ENCODE results near the gene FERMT3.

The FERMT3 gene

DNA sequence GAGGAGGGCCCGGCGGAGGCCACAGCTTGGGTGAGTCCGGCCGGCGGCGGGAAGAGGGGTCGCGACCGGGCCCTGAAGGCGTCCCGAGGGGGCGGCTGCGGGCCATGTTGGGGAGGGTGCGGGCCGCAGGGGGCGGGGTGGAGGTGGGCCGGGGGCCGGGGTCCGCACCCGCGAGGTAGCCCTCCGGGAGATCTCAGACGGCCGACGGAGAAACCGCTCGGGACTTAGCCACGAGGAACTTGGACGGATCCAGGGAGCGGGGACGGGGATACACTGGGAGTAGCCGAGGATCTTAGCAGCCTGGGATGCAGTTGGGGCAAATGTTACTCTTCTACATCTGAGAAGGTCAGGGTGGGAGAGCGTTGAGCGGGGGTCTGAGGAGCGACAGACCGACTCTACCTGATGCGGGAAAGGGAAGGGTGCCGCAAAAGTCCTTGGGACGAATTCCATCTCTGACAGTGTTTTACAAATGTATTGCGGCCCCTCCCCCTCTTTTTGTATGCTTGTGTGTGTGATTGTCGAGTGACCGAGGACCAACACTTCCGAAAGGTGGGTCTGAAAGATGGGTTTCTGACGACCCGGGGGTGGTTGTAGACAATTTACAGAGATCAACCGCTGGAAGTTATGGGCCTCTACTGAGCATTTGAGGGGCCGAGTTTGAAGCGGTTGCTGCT, 19.9 kb upstream of the FERMT3 start:
- no peak for DNase-seq (ENCODE audit: low read depth)

DNA sequence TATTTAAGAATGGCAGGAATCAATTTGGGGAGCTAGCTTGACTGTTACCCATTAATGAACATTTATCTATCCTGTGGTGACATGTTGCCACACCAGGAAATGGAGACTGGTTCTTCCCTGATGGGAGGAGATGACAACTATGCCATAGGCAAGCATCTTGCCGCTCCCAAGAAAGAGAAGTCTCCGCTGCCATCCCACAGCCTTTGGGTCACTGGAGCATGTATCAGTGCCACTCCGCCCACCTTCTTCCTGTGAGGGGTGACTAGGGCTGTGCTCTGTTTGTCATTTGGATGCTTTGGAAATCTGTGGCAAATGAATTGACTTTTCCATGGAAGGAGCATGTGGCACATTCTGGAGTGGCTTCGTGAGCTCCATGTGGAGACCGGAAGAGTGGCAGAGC, 14.1 kb upstream of the FERMT3 start:
- DNase-seq (ENCODE audit: low read depth), result no peak

DNA sequence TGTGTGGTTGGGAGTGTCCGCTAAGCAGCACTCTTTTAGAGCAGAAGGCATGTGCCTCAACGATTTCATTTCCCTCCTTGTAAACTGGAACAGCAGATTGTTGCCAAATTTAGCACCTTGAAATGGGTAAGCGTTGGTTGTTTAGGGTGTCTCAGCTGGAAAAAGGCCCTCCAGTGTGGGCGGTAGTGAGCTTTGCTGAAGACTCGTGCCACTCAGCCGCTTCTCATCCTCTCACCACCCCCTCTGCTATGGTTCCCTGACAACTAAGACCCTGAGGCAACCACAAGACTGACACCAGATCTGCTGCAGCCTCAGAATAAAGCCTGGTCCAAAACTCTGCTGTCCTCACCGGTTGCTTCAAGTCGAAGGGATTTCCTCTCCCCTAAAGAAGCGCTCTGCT, 9.9 kb upstream of the FERMT3 start:
- no peak for DNase-seq (ENCODE audit: low read depth)

DNA sequence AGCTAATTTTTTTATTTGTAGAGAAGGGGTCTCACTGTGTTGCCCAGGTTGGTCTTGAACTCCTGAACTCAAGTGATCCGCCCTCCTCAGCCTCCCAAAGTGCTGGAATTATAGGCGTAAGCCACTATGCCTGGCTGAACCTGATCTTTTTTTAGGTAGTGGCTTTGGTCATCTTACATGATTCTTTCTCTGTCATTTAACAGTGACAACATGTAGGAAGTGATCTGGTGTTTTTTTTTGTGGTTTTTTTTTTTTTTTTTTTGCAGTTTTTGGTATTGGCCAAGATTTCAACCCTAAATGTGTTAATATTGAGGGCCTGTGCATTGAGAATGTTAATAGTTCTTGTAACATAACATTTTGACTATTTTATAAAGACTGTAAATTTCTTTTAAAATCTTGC, 8.0 kb upstream of the FERMT3 start:
- DNase-seq (ENCODE audit: low read depth), result no peak

DNA sequence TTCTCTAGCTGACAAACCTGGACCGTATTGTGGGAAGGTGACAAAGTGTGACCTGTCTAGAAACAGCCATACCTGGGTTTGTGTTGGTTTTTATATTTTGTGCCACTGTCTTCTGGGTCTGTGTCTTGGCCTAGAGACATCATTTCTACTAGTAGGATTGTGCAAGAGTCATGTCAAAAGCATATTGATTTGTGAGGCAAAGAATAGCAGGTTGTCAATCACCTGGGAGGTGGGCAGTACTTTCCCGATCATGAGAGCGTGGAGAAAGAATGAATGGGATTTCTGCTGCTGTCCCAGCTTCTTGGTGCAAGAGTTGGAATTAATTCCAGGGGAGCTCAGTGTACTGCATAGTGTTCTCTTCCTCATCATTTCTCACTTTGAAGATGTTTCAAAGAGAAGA, 5.0 kb upstream of the FERMT3 start:
- no peak for DNase-seq (ENCODE audit: low read depth)

DNA sequence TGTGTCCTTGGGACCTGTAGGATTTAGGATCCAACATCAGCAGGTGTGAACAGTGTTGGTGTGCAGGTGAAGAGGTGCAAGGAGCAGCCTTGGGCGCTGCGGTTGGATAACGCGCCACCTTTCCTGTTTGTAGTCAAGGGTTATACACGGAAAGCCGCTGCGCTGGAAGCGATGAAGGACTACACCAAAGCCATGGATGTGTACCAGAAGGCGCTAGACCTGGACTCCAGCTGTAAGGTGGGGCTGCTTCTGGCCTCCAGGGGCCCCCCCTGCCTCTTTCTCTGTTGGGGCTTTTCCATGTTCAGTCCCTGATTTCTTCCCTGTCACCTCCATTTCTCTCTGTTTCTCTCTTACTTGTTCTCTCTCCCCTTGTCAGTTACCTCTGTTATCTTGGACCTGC, 3.5 kb upstream of the FERMT3 start:
- DNase-seq (ENCODE audit: low read depth), result no peak

DNA sequence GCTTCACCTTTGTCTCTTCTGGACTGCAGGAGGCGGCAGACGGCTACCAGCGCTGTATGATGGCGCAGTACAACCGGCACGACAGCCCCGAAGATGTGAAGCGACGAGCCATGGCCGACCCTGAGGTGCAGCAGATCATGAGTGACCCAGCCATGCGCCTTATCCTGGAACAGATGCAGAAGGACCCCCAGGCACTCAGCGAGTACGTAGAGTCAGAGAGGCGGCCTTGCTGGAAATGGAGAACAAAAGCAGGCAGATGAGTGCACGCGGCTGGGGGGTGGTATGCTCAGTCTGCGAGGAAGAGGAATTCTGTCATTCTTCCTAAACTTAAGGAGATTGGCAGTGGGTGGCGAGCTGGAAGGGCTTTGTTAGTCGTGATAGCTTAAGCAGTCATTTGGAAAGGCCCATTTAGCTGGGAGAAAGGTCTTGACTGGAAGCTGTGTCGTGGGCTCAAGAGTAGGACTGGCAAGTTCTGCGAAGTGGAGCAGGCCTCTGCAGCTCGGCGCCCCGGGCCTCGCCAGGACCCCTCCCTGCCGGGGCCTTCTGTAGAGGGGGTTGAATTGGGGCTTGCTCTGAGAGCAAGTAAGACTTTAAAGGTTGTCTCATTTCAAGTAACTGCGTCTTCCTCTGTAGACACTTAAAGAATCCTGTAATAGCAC, 3.0 kb upstream of the FERMT3 start:
- DNase-seq (ENCODE audit: low read depth), result no peak

DNA sequence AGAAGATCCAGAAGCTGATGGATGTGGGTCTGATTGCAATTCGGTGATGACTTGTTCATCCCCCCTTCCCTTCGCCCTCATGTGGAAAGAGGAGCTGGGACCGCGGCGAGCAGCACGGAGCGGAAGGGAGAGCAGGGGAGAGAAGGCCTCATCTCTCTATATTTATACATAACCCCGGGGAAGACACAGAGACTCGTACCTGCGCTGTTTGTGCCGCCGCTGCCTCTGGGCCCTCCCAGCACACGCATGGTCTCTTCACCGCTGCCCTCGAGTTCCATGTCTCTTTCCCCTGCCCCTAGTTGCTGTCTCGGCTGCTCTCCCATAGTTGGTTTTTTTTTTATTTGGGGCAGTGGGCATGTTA, 2.5 kb upstream of the FERMT3 start:
- no peak for DNase-seq (ENCODE audit: low read depth)

DNA sequence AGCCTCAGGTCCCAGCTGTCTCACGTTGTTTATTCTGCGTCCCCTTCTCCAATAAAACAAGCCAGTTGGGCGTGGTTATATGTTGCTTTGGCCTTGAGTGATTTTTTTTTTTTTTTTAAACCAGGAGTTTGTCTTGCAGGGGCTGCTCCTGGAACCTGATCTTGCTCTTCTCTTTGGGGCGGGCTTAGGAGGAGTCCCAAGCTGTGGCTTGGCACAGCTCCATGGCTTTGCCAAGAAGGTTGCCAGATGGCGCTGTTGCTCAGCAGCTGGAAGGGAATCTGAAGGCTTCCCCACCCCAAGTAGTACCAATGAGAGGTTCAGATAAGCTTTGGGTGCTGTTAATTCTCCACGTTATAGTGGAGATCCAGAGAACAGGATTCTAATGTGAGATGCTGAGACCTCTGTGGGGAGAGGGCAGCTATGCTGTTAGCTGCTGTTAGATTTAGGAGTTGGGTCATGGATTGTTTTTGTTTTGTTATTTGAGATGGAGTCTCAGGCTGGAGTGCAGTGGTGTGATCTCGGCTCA, 2.0 kb upstream of the FERMT3 start:
- peak; percentile 91 for DNase-seq (ENCODE audit: low read depth)

DNA sequence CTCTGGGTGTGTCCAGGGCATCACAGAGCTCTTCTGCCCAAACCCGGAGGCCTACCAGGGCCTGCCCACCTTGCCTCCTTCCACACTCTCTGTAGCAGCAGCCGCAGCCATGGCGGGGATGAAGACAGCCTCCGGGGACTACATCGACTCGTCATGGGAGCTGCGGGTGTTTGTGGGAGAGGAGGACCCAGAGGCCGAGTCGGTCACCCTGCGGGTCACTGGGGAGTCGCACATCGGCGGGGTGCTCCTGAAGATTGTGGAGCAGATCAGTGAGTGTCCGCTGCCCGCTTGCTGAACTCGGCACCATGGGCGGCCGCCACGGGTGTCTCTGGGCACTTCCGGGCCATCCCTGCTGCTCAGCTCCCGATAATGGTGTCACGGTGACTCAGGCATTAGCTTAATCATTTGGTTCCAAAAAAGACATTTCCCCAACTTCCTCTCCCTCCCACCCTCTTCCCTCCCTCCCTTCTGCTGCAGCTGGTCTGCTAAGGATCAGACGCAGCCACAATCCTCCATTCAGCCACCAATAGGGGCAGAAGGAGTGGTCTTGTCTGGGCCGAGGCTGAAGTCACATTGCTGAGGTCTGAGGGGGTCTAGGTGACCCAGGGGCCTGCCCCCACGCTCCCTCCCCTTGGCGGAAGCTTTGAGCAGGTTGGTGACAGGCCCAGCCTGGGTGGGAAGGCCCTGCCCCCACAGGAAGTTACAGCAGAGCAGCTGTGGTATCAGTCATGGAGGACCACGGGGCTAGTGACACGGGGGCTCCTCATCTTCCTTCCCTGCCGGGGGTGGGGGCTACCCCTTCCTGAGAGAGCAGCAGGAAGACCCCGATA, 950 bp downstream of the FERMT3 start:
- DNase-seq (ENCODE audit: low read depth), result peak; percentile 72

DNA sequence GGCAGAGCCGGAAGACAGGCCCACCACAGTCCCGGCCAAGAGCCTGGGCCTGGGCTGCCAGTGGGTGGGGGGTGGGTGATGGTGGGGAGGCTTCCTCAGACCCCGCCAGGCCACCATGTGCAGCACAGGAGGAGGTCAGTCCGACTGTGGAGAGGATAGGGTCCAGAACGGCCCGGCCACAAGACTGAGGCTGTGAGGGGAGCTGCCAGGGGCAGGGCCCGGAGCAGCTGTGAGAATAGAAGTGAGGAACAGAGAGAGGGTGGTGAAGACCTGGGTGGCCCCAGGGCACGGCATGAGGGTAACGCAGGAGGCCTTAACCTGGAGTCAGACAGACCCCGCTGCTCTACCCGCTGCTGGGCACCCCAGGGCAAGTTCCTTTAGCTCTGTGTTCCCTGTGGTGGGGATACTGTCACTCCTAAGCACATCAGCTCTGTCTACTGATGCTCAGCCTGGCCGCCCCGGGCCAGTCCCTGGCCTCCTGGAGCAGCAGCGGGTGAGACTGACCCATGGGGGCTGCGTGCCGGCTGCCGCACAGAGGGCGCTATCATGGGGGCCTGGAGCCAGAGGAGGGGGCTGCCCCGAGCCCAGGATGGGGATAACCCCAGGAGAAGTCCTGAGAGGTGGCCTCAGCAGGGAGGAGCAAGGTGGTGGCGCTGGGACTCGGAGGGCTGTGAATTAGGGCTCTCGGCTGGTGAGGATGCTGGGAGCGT, 1.7 kb downstream of the FERMT3 start:
- DNase-seq (ENCODE audit: low read depth), result no peak

DNA sequence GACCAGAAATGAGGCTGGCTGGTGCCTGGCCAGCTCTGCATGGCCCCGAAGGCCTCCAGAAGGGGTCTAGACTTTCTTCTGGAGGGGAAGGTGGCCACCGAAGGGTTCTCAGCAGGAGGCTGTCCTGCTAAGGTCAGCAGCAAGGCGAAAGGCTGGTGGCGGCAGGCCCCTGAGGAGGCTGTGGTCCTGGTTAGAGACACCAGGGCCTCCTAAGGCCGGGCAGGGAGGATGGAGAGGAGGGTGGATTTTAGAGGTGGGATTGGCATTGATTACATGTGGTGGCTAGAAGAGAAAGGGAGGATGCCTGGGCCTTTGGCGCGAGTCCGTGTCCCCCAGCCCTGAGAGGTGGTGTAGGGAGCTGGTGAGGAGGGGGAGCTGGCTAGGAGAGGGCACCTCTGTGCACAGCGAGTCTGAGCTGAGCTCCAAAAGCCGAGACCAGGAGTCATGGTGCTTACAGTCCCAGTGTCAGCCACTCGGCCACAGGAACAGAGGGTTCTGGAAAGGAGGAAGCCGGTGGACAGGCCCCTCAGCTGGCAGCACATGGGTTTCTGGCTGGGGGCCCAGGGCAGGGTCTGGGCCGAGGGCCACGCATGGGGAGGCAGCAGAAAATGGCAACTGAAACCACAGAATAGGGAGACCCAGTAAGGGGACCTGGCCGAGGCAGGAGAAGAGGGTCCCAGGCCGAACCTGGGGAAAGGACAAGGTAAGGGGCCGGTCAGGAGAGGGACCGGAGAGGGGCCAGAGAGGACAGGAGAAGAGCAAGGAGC, 2.5 kb downstream of the FERMT3 start:
- no peak for DNase-seq (ENCODE audit: low read depth)

DNA sequence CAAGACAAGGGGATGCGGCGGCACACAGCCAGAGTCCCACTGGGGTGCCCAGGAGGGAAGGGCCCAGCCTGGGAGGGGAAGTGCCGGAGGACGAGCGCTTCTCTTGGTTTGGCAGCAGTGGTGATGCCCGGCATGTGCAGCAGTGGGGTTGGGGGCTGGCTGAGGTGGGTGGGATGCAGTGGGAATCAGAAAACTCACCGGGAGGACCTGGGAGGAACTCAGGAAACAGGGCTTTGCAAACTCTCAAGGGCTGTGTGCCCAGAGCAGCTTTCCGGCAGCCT, 3.0 kb downstream of the FERMT3 start:
- no peak for DNase-seq (ENCODE audit: low read depth)

DNA sequence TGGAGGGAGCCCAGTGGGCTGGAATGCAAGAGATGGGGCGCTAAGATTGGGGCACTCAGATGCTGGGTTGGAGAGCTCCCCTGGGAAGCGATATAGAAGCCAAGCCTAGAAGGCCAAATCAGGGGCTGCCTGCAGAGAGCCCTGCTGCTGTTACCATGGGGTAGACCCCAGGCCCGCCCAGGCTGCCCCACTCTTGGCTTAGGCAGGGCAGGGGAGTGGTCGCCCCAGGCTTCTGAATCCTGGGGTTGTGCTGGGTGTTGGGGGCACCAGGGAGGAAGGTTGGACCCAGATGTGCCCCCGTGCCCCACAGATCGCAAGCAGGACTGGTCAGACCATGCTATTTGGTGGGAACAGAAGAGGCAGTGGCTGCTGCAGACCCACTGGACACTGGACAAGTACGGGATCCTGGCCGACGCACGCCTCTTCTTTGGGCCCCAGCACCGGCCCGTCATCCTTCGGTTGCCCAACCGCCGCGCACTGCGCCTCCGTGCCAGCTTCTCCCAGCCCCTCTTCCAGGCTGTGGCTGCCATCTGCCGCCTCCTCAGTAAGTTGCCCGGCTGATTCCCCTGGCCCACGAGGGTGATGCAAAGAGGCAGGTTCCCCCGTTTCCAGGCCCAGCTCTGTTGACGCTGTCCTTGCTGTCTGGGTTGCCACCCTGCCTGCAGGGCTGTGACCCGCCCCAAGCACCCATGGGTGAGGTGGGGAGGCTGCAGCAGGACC, 3.9 kb downstream of the FERMT3 start:
- no peak for DNase-seq (ENCODE audit: low read depth)

DNA sequence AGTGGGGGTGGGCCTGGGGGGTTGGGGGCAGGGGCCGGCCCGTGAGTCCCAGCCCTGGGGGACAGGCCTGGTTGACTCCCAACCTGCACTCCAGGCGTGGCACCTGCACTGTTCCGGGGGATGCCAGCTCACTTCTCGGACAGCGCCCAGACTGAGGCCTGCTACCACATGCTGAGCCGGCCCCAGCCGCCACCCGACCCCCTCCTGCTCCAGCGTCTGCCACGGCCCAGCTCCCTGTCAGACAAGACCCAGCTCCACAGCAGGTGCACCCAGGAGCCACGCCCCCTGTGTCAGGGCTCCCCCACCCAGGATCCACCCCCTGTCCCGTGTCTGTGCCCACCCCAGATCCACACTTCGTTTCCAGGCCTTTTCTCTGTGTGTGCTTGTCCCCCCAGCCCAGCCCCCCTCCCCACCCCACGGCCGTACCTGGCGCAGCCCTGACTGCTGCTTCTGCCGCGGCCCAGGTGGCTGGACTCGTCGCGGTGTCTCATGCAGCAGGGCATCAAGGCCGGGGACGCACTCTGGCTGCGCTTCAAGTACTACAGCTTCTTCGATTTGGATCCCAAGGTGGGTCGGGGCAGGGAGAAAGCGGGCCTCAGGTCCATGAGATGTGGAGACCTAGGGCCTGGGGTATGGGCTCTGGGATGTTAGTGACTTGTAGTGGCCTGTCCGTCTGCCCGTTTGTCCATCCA, 4.8 kb downstream of the FERMT3 start:
- DNase-seq (ENCODE audit: low read depth), result no peak

DNA sequence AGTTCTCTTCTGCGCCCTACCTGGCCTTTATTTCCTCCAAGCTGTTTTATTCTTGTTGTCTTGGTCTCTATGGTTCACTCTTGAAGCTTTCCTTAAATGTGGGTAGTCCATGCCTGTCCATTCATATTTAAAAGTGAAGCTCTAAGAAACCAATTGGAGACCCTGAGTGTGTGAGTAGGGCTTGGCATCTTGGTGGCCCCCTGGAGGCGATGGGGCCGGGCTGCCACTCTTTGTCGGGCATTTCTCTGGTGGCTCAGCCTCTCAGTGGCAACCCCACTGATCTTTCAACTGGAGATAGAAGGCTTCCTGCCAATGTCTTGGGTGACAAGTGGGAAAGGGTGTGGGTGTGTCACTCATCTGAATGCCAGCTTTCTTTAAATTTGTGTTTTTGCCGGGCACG, 10.4 kb downstream of the FERMT3 start:
- DNase-seq (ENCODE audit: low read depth), result no peak

DNA sequence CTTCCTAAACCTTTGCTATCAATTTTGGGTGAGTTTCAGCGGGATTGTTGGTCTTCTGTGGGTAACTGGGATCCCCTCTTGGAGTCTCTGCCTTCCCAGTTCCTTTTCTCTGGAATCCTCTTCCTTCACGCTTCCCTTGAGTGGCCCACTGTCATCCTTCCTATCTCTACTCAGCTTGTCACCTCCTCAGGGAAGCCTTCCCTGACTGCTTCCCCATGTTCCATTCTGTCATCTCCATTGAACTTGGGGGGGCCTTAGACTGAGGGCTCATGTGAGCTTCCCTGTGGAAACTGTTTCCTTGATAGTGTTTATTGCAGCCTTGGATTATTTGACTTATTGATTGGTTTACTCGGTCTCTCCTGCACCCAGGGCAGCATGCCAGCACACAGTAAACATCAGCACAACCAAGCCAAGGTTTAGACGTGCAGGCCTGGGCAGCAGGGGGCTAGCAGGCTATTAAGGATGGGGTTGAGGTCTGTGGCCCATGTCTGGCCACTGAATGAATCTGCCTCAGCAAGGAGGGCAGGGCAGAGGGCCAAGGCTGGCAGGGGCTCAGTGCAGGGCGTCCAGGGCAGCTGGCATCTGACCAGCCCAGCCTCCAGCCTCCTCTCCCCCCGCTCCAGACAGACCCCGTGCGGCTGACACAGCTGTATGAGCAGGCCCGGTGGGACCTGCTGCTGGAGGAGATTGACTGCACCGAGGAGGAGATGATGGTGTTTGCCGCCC, 12.3 kb downstream of the FERMT3 start:
- no peak for DNase-seq (ENCODE audit: low read depth)

DNA sequence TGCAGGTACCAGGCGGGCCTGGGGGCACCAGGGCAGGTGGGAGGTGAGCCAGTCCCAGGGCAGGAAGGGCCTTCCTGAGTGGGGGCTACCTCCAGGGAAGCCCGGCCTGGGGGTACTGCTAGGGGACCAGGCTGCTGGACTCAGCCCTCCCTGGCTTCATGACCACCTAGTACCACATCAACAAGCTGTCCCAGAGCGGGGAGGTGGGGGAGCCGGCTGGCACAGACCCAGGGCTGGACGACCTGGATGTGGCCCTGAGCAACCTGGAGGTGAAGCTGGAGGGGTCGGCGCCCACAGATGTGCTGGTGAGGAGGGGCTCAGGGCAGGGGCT, 12.8 kb downstream of the FERMT3 start:
- DNase-seq (ENCODE audit: low read depth), result no peak

DNA sequence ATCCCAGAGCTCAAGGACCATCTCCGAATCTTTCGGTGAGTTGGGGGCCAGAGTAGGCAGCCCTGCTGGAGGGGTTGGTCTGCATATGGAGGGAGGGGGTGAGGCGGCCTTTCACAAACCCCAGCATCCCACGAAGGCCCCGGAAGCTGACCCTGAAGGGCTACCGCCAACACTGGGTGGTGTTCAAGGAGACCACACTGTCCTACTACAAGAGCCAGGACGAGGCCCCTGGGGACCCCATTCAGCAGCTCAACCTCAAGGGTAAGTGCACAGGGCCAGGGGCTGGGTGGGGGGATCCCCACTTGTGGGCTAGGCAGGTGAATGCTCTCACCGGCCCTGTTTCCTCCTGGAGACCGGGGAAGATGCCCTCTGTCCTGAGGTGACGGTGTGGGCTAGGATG, 13.2 kb downstream of the FERMT3 start:
- no peak for DNase-seq (ENCODE audit: low read depth)

DNA sequence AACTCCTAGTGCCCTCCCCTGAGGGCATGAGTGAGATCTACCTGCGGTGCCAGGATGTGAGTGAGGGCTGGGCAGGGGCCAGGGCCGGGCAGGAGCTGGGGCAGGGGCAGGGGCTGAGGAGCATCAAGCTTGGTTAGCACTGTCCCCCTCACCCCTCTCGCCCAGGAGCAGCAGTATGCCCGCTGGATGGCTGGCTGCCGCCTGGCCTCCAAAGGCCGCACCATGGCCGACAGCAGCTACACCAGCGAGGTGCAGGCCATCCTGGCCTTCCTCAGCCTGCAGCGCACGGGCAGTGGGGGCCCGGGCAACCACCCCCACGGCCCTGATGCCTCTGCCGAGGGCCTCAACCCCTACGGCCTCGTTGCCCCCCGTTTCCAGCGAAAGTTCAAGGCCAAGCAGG, 13.8 kb downstream of the FERMT3 start:
- DNase-seq (ENCODE audit: low read depth), result no peak
